Measurements from ENCODE around the gene STEAP1B. TPM values are rescaled to one million over a fixed set of nuclear protein-coding genes. Genes with fewer than 3 reads are reported as not detected.

The STEAP1B gene
- total and polyA plus RNA-seq, 2 experiments from 2014 or later: 27.7 to 31.6 TPM

GRCh38 chr7:22404421-22405023 is 95.5 kb downstream of the STEAP1B start:
- Histone ChIP-seq H3K79me2 (ENCODE audit: insufficient read depth) (no peaks in the 10 kb centered on the region), H3K9me3 (ENCODE audit: low read depth) (no peaks in the 10 kb centered on the region), H3K4me2 (ENCODE audit: unreplicated experiment) (no peak overlapping the region), H3K27me3 (replicated peaks; ENCODE audit: insufficient read depth) (no peaks in the 10 kb centered on the region), H3K27ac (no peak overlapping the region), H4K20me1 (ENCODE audit: insufficient read depth) (no peaks in the 10 kb centered on the region), H3K9me2 (ENCODE audit: insufficient read depth) (no peaks in the 10 kb centered on the region), H3K9ac (no peak overlapping the region), H2AFZ (no peak overlapping the region), H3K36me3 (ENCODE audit: low read depth) (no peaks in the 10 kb centered on the region), H3K4me1 (ENCODE audit: insufficient read depth) (peaks cover 5% of the 10 kb centered on the region; the same call in 1 of the 2 replicates), H3F3A (ENCODE audit: insufficient read depth) (no peaks in the 10 kb centered on the region), H3K4me3 (no peak overlapping the region)
- 67 to 76% methylated on average over 3 of the region's 3 CpGs for WGBS, 2 experiments (ENCODE audit: low coverage in 1 of 2, low lambda C conversion rate in 2 of 2, missing lambda C conversion rate in 2 of 2)
- in situ Hi-C loops (cut with MboI): no loop called here
- no peak for DNase-seq
- TF ChIP-seq EZH2 (IDR thresholded peaks at IDR 0.05; ENCODE audit: insufficient read depth, poor library complexity, severe bottlenecking): no peak
- TF ChIP-seq EZH2phosphoT487 (IDR thresholded peaks at IDR 0.05; ENCODE audit: insufficient read depth, low read depth): no peak

- Histone ChIP-seq H3K9me2 (ENCODE audit: insufficient read depth) (no peaks in the 10 kb centered on the region), H3K27ac (no peak overlapping the region), H2AFZ (no peak overlapping the region), H3F3A (ENCODE audit: insufficient read depth) (no peaks in the 10 kb centered on the region), H3K9me3 (ENCODE audit: low read depth) (no peaks in the 10 kb centered on the region), H3K4me1 (ENCODE audit: insufficient read depth) (peaks cover 5% of the 10 kb centered on the region; the same call in 1 of the 2 replicates), H3K9ac (no peak overlapping the region), H3K79me2 (ENCODE audit: insufficient read depth) (no peaks in the 10 kb centered on the region), H3K4me3 (no peak overlapping the region), H4K20me1 (ENCODE audit: insufficient read depth) (no peaks in the 10 kb centered on the region), H3K4me2 (ENCODE audit: unreplicated experiment) (no peak overlapping the region), H3K36me3 (ENCODE audit: low read depth) (no peaks in the 10 kb centered on the region), H3K27me3 (replicated peaks; ENCODE audit: insufficient read depth) (no peaks in the 10 kb centered on the region)
- DNase-seq: no peak
- TF ChIP-seq EZH2 (IDR thresholded peaks at IDR 0.05; ENCODE audit: insufficient read depth, poor library complexity, severe bottlenecking) (no peak), EZH2phosphoT487 (IDR thresholded peaks at IDR 0.05; ENCODE audit: insufficient read depth, low read depth) (no peak)
- in situ Hi-C loops (cut with MboI): no loop called here
- whole genome bisulfite sequencing, 2 experiments (ENCODE audit: low coverage in 1 of 2, low lambda C conversion rate in 2 of 2, missing lambda C conversion rate in 2 of 2): 82 to 85% methylated on average over 2 of the region's 2 CpGs
These were observed 96.6 kb downstream of the STEAP1B start for GRCh38 chr7:22403344-22403743.

GRCh38 chr7:22402250-22402649 is 97.7 kb downstream of the STEAP1B start:
- Histone ChIP-seq H3K79me2 (ENCODE audit: insufficient read depth) (no peaks in the 10 kb centered on the region), H3K9me2 (ENCODE audit: insufficient read depth) (no peaks in the 10 kb centered on the region), H3K27me3 (replicated peaks; ENCODE audit: insufficient read depth) (no peaks in the 10 kb centered on the region), H3K4me3 (no peak overlapping the region), H3K9me3 (ENCODE audit: low read depth) (no peaks in the 10 kb centered on the region), H3F3A (ENCODE audit: insufficient read depth) (no peaks in the 10 kb centered on the region), H3K9ac (no peak overlapping the region), H4K20me1 (ENCODE audit: insufficient read depth) (no peaks in the 10 kb centered on the region), H2AFZ (no peak overlapping the region), H3K27ac (no peak overlapping the region), H3K36me3 (ENCODE audit: low read depth) (no peaks in the 10 kb centered on the region), H3K4me2 (ENCODE audit: unreplicated experiment) (no peak overlapping the region), H3K4me1 (ENCODE audit: insufficient read depth) (peaks cover 12% of the 10 kb centered on the region; the same call in 1 of the 2 replicates)
- TF ChIP-seq EZH2phosphoT487 (IDR thresholded peaks at IDR 0.05; ENCODE audit: insufficient read depth, low read depth): no peak
- no peak for TF ChIP-seq EZH2 (IDR thresholded peaks at IDR 0.05; ENCODE audit: insufficient read depth, poor library complexity, severe bottlenecking)
- in situ Hi-C loops (cut with MboI): no loop called here
- 66 to 71% methylated on average over 2 of the region's 2 CpGs for WGBS, 2 experiments (ENCODE audit: low coverage in 1 of 2, low lambda C conversion rate in 2 of 2, missing lambda C conversion rate in 2 of 2)
- no peak for DNase-seq

GRCh38 chr7:22400936-22401553 is 98.9 kb downstream of the STEAP1B start:
- no peaks in the 10 kb centered on the region for H3K79me2 ChIP-seq (ENCODE audit: insufficient read depth)
- no peaks in the 10 kb centered on the region for H3K9me3 ChIP-seq (ENCODE audit: low read depth)
- H3K27me3 ChIP-seq (replicated peaks; ENCODE audit: insufficient read depth): no peaks in the 10 kb centered on the region
- H3K36me3 ChIP-seq (ENCODE audit: low read depth): no peaks in the 10 kb centered on the region
- H2AFZ ChIP-seq: no peak overlapping the region
- TF ChIP-seq EZH2 (IDR thresholded peaks at IDR 0.05; ENCODE audit: insufficient read depth, poor library complexity, severe bottlenecking) (no peak), EZH2phosphoT487 (IDR thresholded peaks at IDR 0.05; ENCODE audit: insufficient read depth, low read depth) (no peak)
- no peak for DNase-seq
- in situ Hi-C loops (cut with MboI): no loop called here
- peaks cover 12% of the 10 kb centered on the region; the same call in 1 of the 2 replicates for H3K4me1 ChIP-seq (ENCODE audit: insufficient read depth)
- no peak overlapping the region for H3K27ac ChIP-seq
- no peaks in the 10 kb centered on the region for H3K9me2 ChIP-seq (ENCODE audit: insufficient read depth)
- H3K9ac ChIP-seq: no peak overlapping the region
- no peaks in the 10 kb centered on the region for H4K20me1 ChIP-seq (ENCODE audit: insufficient read depth)
- no peak overlapping the region for H3K4me2 ChIP-seq (ENCODE audit: unreplicated experiment)
- WGBS, 2 experiments (ENCODE audit: low coverage in 1 of 2, low lambda C conversion rate in 2 of 2, missing lambda C conversion rate in 2 of 2): 72 to 80% methylated on average over 3 of the region's 3 CpGs
- no peak overlapping the region for H3K4me3 ChIP-seq
- H3F3A ChIP-seq (ENCODE audit: insufficient read depth): no peaks in the 10 kb centered on the region

All from GM23248 (cell line).